GM21717 (cell line): Measurements from ENCODE around the gene TSPO.

ENCODE experiments used
- ATAC-seq: cut with Tn5 transposase; IDR thresholded peaks from one replicate; pipeline ENCODE4 v1.9.1; 2021; ENCODE audit warnings: mild to moderate bottlenecking, moderate library complexity; ENCODE audit not compliant: unreplicated experiment

The TSPO gene

GRCh38 chr22:43174941-43175531 is 23.7 kb downstream of the TSPO start:
- no peak for ATAC-seq

- ATAC-seq: no peak
Observed at GRCh38 chr22:43176090-43176489, 24.7 kb downstream of the TSPO start.

- ATAC-seq: no peak
Observed at GRCh38 chr22:43177479-43177878, 26.1 kb downstream of the TSPO start.

GRCh38 chr22:43179146-43179910 is 28.0 kb downstream of the TSPO start:
- no peak for ATAC-seq

- no peak for ATAC-seq
Observed at GRCh38 chr22:43179911-43180195, 28.5 kb downstream of the TSPO start.

GRCh38 chr22:43180670-43181069 is 29.3 kb downstream of the TSPO start:
- no peak for ATAC-seq

GRCh38 chr22:43181321-43182076 is 30.1 kb downstream of the TSPO start:
- no peak for ATAC-seq

GRCh38 chr22:43182118-43182517 is 30.8 kb downstream of the TSPO start:
- ATAC-seq: no peak

GRCh38 chr22:43182726-43183125 is 31.4 kb downstream of the TSPO start:
- ATAC-seq: no peak

GRCh38 chr22:43183496-43184277 is 32.3 kb downstream of the TSPO start:
- no peak for ATAC-seq

GRCh38 chr22:43185860-43186261 is 34.5 kb downstream of the TSPO start:
- no peak for ATAC-seq

- no peak for ATAC-seq
Observed at GRCh38 chr22:43186272-43187170, 35.2 kb downstream of the TSPO start, which contains the start of gene TTLL12. Gene TTLL12, minus strand, starts transcription at chr22:43187134. Its CDS starts 65 bp downstream, at chr22:43187069.

- peak; percentile 65 for ATAC-seq
Observed at GRCh38 chr22:43187171-43188099, 36.1 kb downstream of the TSPO start.

- no peak for ATAC-seq
Observed at GRCh38 chr22:43188829-43189545, 37.6 kb downstream of the TSPO start.

GRCh38 chr22:43191831-43192230 is 40.5 kb downstream of the TSPO start:
- no peak for ATAC-seq

GRCh38 chr22:43197271-43197941 is 46.0 kb downstream of the TSPO start:
- no peak for ATAC-seq

GRCh38 chr22:43198126-43198525 is 46.8 kb downstream of the TSPO start:
- no peak for ATAC-seq

- no peak for ATAC-seq
Observed at GRCh38 chr22:43198936-43199335, 47.6 kb downstream of the TSPO start.
